Neutrophil (primary cell): ENCODE results near the gene ANO10.

Source experiments
- H3K27ac ChIP-seq: fragments of 200-600 bp; sonication (generic); 2 replicates; pipeline ENCODE4 v1.5.1; 2016; ENCODE audit warnings: mild to moderate bottlenecking, moderate library complexity
- H3K27me3 ChIP-seq: fragments of 200-600 bp; sonication (generic); 2 replicates; pipeline ENCODE4 v1.6.0; 2016; ENCODE audit warnings: mild to moderate bottlenecking
- H3K36me3 ChIP-seq: fragments of 200-600 bp; sonication (generic); 2 replicates; pipeline ENCODE4 v1.5.1; 2017
- H3K4me1 ChIP-seq, 2 experiments: fragments of 200-600 bp in 1 of 2; sonication (generic) in 1 of 2; 1 replicate in 1 of 2; 2 replicates in 1 of 2; pipeline versions ENCODE4 v1.5.1 to v1.6.1; 2013 to 2016; ENCODE audit warnings: low read depth in 1 of 2, low read length in 1 of 2, mild to moderate bottlenecking in 1 of 2, moderate library complexity in 1 of 2; ENCODE audit not compliant: control insufficient read depth in 1 of 2, insufficient read depth in 1 of 2
- H3K4me3 ChIP-seq, 2 experiments: fragments of 200-600 bp in 1 of 2; sonication (generic) in 1 of 2; 1 replicate in 1 of 2; 2 replicates in 1 of 2; pipeline ENCODE4 v1.5.1; 2013 to 2016; ENCODE audit warnings: low read depth in 1 of 2, low read length in 1 of 2, mild to moderate bottlenecking in 1 of 2, moderate library complexity in 1 of 2
- H3K9me3 ChIP-seq: fragments of 200-600 bp; sonication (generic); 2 replicates; pipeline ENCODE4 v1.5.1; 2016
- TF ChIP-seq, protein P1 (sequence below): fragments of 200-600 bp; sonication (generic); IDR thresholded peaks from 2 replicates; pipeline ENCODE4 v1.5.1; 2016; ENCODE audit warnings: antibody characterized with exemption

Gene ANO10

DNA sequence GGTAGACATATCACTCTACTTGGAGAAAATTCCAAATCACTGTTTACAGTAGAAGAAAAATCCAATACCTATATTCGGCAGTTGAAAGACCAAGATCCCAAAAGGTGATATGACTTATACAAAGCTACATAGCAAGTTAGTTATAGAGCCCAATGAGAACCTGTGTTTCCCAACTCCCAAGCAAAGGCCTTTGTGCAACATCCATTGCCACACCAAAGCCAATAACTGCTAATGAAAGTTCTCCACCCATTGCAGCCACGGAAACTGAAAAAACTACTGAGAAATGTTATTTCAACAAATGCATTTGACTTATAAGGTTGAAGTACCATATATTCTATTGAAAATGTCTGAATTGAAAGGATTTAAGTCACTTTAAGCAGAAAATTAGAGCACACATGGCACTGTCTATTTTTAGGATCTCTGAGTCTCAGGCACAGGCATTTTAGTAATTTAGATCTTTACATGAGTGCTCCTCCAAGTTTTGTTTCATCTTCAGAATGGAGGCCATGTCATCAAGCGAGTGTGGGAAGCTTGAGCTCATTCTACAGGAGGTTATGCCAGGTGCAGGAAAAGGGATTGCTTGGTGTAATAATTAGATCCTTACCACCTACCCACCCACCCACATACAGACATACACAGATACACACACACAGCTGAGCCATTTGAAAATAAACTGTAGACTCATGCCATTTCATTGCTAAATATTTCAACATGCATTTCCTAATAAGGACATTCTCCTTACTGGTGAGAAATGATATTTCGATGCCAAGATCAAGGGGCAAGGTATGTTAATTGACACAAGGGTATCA is 19.7 kb upstream of the ANO10 start:
- Histone ChIP-seq H3K27ac (peak overlapping the region; percentile 80), H3K4me3 (peak overlapping the region; percentile 15 to 30), H3K36me3 (no peaks in the 10 kb centered on the region), H3K9me3 (no peaks in the 10 kb centered on the region), H3K27me3 (no peaks in the 10 kb centered on the region), H3K4me1 (peaks cover 68 to 72% of the 10 kb centered on the region in 2 experiments)
- TF ChIP-seq, protein P1, sequence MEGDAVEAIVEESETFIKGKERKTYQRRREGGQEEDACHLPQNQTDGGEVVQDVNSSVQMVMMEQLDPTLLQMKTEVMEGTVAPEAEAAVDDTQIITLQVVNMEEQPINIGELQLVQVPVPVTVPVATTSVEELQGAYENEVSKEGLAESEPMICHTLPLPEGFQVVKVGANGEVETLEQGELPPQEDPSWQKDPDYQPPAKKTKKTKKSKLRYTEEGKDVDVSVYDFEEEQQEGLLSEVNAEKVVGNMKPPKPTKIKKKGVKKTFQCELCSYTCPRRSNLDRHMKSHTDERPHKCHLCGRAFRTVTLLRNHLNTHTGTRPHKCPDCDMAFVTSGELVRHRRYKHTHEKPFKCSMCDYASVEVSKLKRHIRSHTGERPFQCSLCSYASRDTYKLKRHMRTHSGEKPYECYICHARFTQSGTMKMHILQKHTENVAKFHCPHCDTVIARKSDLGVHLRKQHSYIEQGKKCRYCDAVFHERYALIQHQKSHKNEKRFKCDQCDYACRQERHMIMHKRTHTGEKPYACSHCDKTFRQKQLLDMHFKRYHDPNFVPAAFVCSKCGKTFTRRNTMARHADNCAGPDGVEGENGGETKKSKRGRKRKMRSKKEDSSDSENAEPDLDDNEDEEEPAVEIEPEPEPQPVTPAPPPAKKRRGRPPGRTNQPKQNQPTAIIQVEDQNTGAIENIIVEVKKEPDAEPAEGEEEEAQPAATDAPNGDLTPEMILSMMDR, result no peak

DNA sequence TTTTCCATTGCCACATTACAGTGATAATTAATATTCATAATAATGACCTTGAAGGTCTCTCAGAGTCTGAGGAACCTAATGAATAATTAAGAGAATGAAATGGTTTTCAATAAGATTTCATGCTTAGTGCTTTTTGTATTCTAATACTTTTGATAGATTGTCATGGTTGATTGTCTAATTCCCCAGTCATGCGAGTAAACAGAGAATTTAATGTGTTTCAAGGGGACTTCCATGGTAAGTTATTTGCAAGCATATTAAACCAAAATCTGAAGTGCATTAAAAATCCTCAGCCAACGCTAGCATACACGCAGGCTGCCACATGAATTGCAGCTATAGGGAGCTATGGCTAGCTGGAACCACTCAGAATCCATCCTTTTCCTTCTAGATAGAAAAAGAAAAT is 18.9 kb upstream of the ANO10 start:
- Histone ChIP-seq H3K27me3 (no peaks in the 10 kb centered on the region), H3K36me3 (no peaks in the 10 kb centered on the region), H3K4me1 (peaks cover 59 to 64% of the 10 kb centered on the region in 2 experiments), H3K9me3 (no peaks in the 10 kb centered on the region), H3K27ac (peak overlapping the region; percentile 80), H3K4me3 (no peak overlapping the region)
- TF ChIP-seq, protein P1, result no peak

DNA sequence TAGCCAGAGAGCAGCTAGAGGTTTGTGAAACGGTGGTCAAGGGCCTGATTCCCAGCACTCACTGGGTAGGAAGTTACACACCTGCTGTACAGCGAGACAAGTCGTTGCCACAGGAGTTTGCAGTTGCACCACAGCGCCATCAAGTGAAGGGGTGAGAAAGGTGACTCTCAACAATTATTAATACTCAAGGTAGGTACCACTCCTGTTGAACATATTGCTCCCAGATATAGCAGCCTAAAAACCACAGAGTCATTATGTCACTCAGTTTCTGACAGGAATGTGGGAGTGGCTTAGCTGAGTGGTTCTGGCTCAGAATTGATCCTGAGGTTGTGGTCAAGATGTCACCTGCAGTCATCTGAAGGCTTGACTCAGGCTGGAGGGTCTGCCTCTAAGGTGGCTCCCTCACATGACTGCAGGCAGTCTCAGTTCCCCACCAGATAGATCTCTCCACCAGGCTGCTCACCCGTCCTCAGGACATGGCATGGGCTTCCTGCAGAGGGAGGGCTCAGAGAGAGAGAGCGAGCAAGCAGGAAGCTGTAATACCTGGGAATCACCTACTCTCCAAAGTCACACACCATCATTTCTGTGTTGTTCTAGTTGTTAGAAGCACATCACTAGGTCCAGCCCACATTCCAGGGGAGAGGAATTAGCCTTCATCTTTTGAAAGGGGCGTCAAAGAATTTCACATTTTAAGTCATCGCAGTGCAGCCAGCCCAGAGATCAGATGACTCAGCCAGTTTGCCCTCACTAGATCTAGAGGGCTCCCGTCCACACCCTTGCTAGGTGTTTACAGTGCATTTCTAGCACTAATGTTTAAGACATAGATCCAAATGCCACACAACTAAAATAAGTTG is 17.0 kb upstream of the ANO10 start:
- Histone ChIP-seq H3K36me3 (no peaks in the 10 kb centered on the region), H3K27me3 (no peaks in the 10 kb centered on the region), H3K27ac (peak overlapping the region; percentile 80), H3K9me3 (no peaks in the 10 kb centered on the region), H3K4me3 (peak overlapping the region; percentile 2 to 23), H3K4me1 (peaks cover 43 to 46% of the 10 kb centered on the region in 2 experiments)
- TF ChIP-seq, protein P1, result peak; percentile 57

DNA sequence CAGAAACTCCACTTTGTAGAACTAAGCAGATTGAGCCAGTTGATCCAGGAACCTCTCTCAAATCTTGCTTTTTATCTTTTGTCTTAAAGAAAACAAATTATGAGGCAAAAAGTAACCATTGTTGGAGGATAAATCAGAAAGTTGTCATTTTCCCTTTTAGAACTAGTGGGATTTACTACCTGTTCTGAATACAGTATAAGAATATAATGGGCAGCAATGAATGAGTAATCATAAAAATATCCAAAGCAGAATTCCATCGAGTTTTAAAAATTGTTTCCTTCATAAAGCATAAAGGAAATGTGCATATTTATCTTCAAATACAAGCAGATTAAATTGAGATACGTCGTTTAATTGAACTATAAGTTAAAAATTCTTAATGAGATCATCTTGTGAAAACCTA is 15.9 kb upstream of the ANO10 start:
- H3K36me3 ChIP-seq, result no peaks in the 10 kb centered on the region
- TF ChIP-seq, protein P1, result no peak
- H3K27ac ChIP-seq, result no peak overlapping the region
- no peak overlapping the region for H3K4me3 ChIP-seq
- peaks cover 43 to 46% of the 10 kb centered on the region in 2 experiments for H3K4me1 ChIP-seq
- H3K27me3 ChIP-seq, result no peaks in the 10 kb centered on the region
- no peaks in the 10 kb centered on the region for H3K9me3 ChIP-seq

DNA sequence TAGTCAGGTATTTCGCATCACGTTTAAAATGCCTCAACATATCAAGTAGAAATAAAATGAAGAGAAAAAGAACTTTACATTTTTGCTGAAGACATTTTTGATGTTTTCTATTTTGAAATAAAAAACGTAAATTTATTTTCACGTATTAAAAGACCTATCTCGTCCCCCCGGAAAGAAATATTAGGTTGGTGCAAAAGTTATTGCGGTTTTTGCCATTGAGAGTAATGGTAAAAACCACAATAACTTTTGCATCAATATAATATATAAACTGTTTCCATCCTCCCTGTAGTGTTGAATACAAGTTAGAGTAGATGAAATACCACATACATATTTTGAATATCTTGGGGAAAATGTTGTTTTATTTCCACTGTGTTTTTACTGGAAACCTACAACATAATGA is 11.2 kb upstream of the ANO10 start:
- Histone ChIP-seq H3K4me1 (no peaks in the 10 kb centered on the region), H3K27ac (no peak overlapping the region), H3K9me3 (no peaks in the 10 kb centered on the region), H3K4me3 (no peak overlapping the region), H3K36me3 (no peaks in the 10 kb centered on the region), H3K27me3 (no peaks in the 10 kb centered on the region)
- TF ChIP-seq, protein P1, result no peak
